ENCODE data around the gene SLMAP.
"Not testable (repeated sequence)": the region's sequence is repeated elsewhere in the genome, so short reads cannot be mapped to it uniquely, and the experiment has no call there.

SLMAP gene

GRCh38 chr3:57796261-57796660 is 40.2 kb downstream of the SLMAP start:
- DNase-seq: no peak

GRCh38 chr3:57797701-57798487 is 41.8 kb downstream of the SLMAP start:
- no peak for DNase-seq

- DNase-seq: no peak
Measured at GRCh38 chr3:57803647-57804081, 47.6 kb downstream of the SLMAP start.

- DNase-seq: no peak
Measured at GRCh38 chr3:57805266-57805665, 49.2 kb downstream of the SLMAP start.

GRCh38 chr3:57805674-57806073 is 49.6 kb downstream of the SLMAP start:
- no peak for DNase-seq

GRCh38 chr3:57806195-57806594 is 50.1 kb downstream of the SLMAP start:
- DNase-seq: not testable (repeated sequence)

GRCh38 chr3:57808961-57809608 is 53.0 kb downstream of the SLMAP start:
- DNase-seq: no peak

- DNase-seq: no peak
Measured at GRCh38 chr3:57809609-57809968, 53.5 kb downstream of the SLMAP start.

GRCh38 chr3:57810048-57810447 is 53.9 kb downstream of the SLMAP start:
- no peak for DNase-seq

- no peak for DNase-seq
Measured at GRCh38 chr3:57810471-57811137, 54.5 kb downstream of the SLMAP start.

- DNase-seq: no peak
Measured at GRCh38 chr3:57815036-57815435, 58.9 kb downstream of the SLMAP start.

- no peak for DNase-seq
Measured at GRCh38 chr3:57816471-57817095, 60.5 kb downstream of the SLMAP start.

GRCh38 chr3:57818772-57819171 is 62.7 kb downstream of the SLMAP start:
- DNase-seq: no peak

GRCh38 chr3:57820479-57820878 is 64.4 kb downstream of the SLMAP start:
- DNase-seq: no peak

GRCh38 chr3:57821765-57822164 is 65.7 kb downstream of the SLMAP start:
- DNase-seq: no peak

- DNase-seq: no peak
Measured at GRCh38 chr3:57822686-57823085, 66.6 kb downstream of the SLMAP start.

- no peak for DNase-seq
Measured at GRCh38 chr3:57825116-57825515, 69.0 kb downstream of the SLMAP start.

GRCh38 chr3:57826245-57826951 is 70.3 kb downstream of the SLMAP start:
- DNase-seq: no peak

GRCh38 chr3:57826952-57827723 is 71.0 kb downstream of the SLMAP start:
- DNase-seq: no peak

- no peak for DNase-seq
Measured at GRCh38 chr3:57827757-57828156, 71.6 kb downstream of the SLMAP start.

- DNase-seq: no peak
Measured at GRCh38 chr3:57832486-57832885, 76.4 kb downstream of the SLMAP start.

GRCh38 chr3:57832900-57833313 is 76.8 kb downstream of the SLMAP start:
- DNase-seq: no peak
